ENCODE results near the gene DVL2. TPM values are rescaled to one million over a fixed set of nuclear protein-coding genes. Genes with fewer than 3 reads are reported as not detected.

The DVL2 gene
- total and polyA plus RNA-seq, 4 donors: 3.4 to 24.5 (median 11.3) TPM

DNA sequence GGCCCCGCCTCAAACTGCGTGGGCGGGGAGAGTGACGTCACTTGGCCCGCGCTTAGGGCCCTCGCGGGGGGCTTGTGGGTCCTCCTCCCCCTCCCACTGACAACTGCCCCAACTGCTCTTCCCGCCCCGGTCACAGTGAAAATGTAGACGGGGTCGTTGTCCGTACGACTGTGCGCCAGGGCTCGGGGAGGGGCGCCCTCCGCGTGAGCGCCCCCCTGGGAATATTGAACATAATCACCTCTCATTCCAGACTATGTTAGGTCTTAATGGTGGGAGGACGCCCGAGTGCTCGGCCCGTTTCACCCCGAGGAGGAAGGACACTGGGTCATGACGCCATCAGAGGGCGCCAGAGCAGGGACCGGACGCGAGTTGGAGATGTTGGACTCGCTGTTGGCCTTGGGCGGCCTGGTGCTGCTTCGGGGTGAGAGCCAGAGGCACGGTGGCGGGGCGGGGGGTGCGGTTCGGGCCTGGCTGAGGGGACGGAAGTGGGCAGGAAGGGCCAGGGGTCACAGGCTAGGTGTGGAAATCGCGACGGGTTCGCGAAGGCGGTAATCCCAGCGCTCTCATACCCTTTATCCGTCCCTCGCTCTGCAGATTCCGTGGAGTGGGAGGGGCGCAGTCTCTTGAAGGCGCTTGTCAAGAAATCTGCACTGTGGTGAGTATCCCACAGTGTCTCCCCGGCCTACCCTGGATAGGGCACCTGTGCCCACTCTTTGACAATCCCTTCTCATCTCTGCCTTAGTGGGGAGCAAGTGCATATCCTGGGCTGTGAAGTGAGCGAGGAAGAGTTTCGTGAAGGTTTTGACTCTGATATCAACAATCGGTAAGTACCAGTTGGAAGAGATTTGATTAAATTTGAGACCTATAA is 18.1 kb upstream of the DVL2 start, which contains the start of gene ELP5:
ELP5 (plus strand) TSS at position 40 of the 868 bp plus-strand sequence; CDS start at position 376, 336 bp downstream.
- no peaks in the 10 kb centered on the region for H3K27me3 ChIP-seq (ENCODE audit: control insufficient read depth in 4 of 4, insufficient read depth in 4 of 4, low read length in 3 of 4)
- H3K4me3 ChIP-seq (ENCODE audit: low read depth in 1 of 3, low read length in 3 of 3): peak within 1 kb of the TSS; percentile 93 to 96 (median 95)
- H3K9ac ChIP-seq (ENCODE audit: low read depth in 1 of 2, low read length in 2 of 2): peak within 1 kb of the TSS; percentile 92 to 95
- H3K9me3 ChIP-seq (ENCODE audit: control insufficient read depth in 4 of 4, low read length in 3 of 4): no peaks in the 10 kb centered on the region
- peaks cover 4 to 33% (median 28%) of the 10 kb centered on the region in 4 donors for H3K4me1 ChIP-seq (ENCODE audit: control insufficient read depth in 4 of 4, insufficient read depth in 4 of 4, low read length in 3 of 4)
- H3K36me3 ChIP-seq (ENCODE audit: control insufficient read depth in 4 of 4, insufficient read depth in 3 of 4, low read depth in 1 of 4, low read length in 3 of 4): peaks cover 0 to 15% (median 9%) of the 10 kb centered on the region in 4 donors
- peak within 1 kb of the TSS; percentile 95 to 100 for H3K27ac ChIP-seq (ENCODE audit: low read depth in 1 of 2, low read length in 2 of 2)
- WGBS: 1% methylated on average over 55 of the region's 55 CpGs
- peak; percentile 90 for DNase-seq (ENCODE audit: low spot score)
- peak; percentile 85 for TF ChIP-seq YY1 (IDR thresholded peaks at IDR 0.05)
- TF ChIP-seq HNF4A (conservative IDR thresholded peaks at IDR 0.05): peak; percentile 54 to 56
- peak in 1 of 2 donors; percentile 87 for TF ChIP-seq JUND (IDR thresholded peaks at IDR 0.05)
- TF ChIP-seq, protein P1, sequence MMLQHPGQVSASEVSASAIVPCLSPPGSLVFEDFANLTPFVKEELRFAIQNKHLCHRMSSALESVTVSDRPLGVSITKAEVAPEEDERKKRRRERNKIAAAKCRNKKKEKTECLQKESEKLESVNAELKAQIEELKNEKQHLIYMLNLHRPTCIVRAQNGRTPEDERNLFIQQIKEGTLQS (IDR thresholded peaks at IDR 0.05): no peak
- TF ChIP-seq, protein P2, sequence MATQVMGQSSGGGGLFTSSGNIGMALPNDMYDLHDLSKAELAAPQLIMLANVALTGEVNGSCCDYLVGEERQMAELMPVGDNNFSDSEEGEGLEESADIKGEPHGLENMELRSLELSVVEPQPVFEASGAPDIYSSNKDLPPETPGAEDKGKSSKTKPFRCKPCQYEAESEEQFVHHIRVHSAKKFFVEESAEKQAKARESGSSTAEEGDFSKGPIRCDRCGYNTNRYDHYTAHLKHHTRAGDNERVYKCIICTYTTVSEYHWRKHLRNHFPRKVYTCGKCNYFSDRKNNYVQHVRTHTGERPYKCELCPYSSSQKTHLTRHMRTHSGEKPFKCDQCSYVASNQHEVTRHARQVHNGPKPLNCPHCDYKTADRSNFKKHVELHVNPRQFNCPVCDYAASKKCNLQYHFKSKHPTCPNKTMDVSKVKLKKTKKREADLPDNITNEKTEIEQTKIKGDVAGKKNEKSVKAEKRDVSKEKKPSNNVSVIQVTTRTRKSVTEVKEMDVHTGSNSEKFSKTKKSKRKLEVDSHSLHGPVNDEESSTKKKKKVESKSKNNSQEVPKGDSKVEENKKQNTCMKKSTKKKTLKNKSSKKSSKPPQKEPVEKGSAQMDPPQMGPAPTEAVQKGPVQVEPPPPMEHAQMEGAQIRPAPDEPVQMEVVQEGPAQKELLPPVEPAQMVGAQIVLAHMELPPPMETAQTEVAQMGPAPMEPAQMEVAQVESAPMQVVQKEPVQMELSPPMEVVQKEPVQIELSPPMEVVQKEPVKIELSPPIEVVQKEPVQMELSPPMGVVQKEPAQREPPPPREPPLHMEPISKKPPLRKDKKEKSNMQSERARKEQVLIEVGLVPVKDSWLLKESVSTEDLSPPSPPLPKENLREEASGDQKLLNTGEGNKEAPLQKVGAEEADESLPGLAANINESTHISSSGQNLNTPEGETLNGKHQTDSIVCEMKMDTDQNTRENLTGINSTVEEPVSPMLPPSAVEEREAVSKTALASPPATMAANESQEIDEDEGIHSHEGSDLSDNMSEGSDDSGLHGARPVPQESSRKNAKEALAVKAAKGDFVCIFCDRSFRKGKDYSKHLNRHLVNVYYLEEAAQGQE (IDR thresholded peaks at IDR 0.05): peak; percentile 62
- TF ChIP-seq FOXA1 (IDR thresholded peaks at IDR 0.05): no peak
- peak; percentile 75 to 84 for TF ChIP-seq RXRA (IDR thresholded peaks at IDR 0.05)
- no peak for TF ChIP-seq GABPA (IDR thresholded peaks at IDR 0.05 in 1 of 2, conservative IDR thresholded peaks at IDR 0.05 in 1 of 2)
- TF ChIP-seq, protein P3, sequence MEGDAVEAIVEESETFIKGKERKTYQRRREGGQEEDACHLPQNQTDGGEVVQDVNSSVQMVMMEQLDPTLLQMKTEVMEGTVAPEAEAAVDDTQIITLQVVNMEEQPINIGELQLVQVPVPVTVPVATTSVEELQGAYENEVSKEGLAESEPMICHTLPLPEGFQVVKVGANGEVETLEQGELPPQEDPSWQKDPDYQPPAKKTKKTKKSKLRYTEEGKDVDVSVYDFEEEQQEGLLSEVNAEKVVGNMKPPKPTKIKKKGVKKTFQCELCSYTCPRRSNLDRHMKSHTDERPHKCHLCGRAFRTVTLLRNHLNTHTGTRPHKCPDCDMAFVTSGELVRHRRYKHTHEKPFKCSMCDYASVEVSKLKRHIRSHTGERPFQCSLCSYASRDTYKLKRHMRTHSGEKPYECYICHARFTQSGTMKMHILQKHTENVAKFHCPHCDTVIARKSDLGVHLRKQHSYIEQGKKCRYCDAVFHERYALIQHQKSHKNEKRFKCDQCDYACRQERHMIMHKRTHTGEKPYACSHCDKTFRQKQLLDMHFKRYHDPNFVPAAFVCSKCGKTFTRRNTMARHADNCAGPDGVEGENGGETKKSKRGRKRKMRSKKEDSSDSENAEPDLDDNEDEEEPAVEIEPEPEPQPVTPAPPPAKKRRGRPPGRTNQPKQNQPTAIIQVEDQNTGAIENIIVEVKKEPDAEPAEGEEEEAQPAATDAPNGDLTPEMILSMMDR (IDR thresholded peaks at IDR 0.05; ENCODE audit: low read depth, low read length, missing input control): no peak
- peak; percentile 35 for TF ChIP-seq FOXA2 (IDR thresholded peaks at IDR 0.05)
- TF ChIP-seq HNF4G (IDR thresholded peaks at IDR 0.05): no peak
- TF ChIP-seq, protein P4, sequence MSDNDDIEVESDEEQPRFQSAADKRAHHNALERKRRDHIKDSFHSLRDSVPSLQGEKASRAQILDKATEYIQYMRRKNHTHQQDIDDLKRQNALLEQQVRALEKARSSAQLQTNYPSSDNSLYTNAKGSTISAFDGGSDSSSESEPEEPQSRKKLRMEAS (IDR thresholded peaks at IDR 0.05): no peak
- TF ChIP-seq, protein P5, sequence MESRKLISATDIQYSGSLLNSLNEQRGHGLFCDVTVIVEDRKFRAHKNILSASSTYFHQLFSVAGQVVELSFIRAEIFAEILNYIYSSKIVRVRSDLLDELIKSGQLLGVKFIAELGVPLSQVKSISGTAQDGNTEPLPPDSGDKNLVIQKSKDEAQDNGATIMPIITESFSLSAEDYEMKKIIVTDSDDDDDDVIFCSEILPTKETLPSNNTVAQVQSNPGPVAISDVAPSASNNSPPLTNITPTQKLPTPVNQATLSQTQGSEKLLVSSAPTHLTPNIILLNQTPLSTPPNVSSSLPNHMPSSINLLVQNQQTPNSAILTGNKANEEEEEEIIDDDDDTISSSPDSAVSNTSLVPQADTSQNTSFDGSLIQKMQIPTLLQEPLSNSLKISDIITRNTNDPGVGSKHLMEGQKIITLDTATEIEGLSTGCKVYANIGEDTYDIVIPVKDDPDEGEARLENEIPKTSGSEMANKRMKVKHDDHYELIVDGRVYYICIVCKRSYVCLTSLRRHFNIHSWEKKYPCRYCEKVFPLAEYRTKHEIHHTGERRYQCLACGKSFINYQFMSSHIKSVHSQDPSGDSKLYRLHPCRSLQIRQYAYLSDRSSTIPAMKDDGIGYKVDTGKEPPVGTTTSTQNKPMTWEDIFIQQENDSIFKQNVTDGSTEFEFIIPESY (IDR thresholded peaks at IDR 0.05): no peak
- TF ChIP-seq SP1 (IDR thresholded peaks at IDR 0.05): peak; percentile 79
- peak; percentile 28 to 43 for TF ChIP-seq RAD21 (IDR thresholded peaks at IDR 0.05)
- no peak for TF ChIP-seq TAF1 (conservative IDR thresholded peaks at IDR 0.05)
- TF ChIP-seq NR2F2 (IDR thresholded peaks at IDR 0.05): no peak
- TF ChIP-seq EGR1 (IDR thresholded peaks at IDR 0.05; ENCODE audit: low read depth in 2 of 2): peak; percentile 100
